Thyroid gland (tissue), 4 donors: Measurements from ENCODE around the gene ECEL1.

Experiments
- CTCF ChIP-seq, 6 experiments: fragments of 200-600 bp in 3 of 6; fragments of 450-650 bp in 3 of 6; sonication (generic) in 3 of 6; IDR thresholded peaks; one replicate each; pipeline ENCODE4 v1.5.1; 2016 to 2019; ENCODE audit warnings: antibody characterized with exemption in 6 of 6, mild to moderate bottlenecking in 2 of 6, inconsistent platforms in 1 of 6, moderate library complexity in 1 of 6
- POLR2A ChIP-seq, 2 donors: fragments of 450-650 bp; IDR thresholded peaks; one replicate each; pipeline ENCODE4 v1.6.1; 2017; ENCODE audit warnings: antibody characterized with exemption in 2 of 2, mild to moderate bottlenecking in 2 of 2, moderate library complexity in 1 of 2

GRCh38 chr2:232489516-232490220 lies 2.0 kb upstream of the ECEL1 start:
- TF ChIP-seq CTCF (IDR thresholded peaks at IDR 0.05) (no peak), POLR2A (IDR thresholded peaks at IDR 0.05) (no peak)
